GM10266 (cell line): Measurements from ENCODE around the gene SLC4A1AP.
A peak's percentile ranks its signal among the peaks of the same experiment; 100 is the strongest.

Experiments used
- DNase-seq: peaks from one replicate; pipeline ENCODE4 v3.0.0; 2012; ENCODE audit errors: extremely low spot score
- TF ChIP-seq, protein P1 (sequence below): IDR thresholded peaks from 2 replicates; pipeline ENCODE4 v1.5.1; 2012; ENCODE audit warnings: mild to moderate bottlenecking, low read depth; ENCODE audit not compliant: control insufficient read depth, insufficient read depth; ENCODE audit errors: missing control alignments

The SLC4A1AP gene

DNA sequence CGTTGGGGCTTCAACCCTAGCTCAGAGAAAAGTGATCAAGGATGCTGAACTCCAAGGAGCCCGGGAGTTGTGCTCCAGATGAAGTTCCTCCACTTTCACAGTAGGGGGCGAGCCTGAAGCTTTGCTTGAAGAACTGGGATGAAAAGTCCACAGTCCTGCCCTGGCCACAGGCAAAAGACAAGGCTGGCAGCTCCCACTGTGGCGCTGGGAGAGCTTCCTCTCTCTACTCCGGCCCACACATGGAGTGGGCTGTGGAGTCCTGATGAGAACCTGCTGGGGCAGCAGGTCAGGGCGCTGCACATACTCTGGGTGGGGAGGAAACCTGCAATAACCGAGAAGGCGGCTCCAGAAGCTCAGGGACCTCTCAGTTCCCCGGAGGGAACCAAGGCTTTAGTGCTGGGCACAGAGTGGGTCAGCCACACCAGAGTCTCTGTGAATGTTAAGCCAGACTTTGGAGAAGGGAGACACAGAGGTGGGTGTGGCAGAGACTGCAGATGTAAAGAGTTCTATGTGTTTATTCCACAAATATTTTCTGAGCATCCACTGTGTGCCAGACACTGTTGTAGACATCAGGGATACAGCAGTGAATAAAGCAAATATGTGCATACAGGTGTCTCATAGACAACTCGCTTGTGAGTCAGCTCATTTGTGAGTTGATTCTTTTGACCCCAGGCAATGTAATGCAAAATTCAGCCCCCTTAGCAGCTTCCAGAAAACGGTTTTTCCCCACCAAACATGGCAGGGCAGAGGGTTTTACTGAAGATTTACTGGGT, 59.9 kb downstream of the SLC4A1AP start:
- peak; percentile 57 for DNase-seq

DNA sequence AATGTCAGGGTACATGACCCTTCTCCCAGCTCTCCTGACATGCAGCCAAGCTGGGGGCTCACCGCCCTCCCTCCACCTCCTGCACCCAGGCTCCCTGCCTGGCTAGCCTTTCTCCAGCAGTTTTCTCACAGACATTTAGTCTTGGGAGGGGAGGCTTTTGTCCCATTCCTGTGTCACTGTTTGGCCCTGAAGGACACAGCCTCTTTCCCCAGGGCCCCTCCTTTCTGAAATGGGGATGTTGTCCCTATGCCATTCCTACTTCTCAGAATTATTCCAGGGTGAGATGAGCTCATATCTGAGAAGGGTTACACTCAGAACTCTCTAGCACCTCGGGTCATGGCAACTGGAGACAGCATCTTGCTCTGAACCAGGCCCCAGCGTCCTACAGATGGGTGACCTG, 60.5 kb downstream of the SLC4A1AP start:
- DNase-seq = no peak
- TF ChIP-seq, protein P1, sequence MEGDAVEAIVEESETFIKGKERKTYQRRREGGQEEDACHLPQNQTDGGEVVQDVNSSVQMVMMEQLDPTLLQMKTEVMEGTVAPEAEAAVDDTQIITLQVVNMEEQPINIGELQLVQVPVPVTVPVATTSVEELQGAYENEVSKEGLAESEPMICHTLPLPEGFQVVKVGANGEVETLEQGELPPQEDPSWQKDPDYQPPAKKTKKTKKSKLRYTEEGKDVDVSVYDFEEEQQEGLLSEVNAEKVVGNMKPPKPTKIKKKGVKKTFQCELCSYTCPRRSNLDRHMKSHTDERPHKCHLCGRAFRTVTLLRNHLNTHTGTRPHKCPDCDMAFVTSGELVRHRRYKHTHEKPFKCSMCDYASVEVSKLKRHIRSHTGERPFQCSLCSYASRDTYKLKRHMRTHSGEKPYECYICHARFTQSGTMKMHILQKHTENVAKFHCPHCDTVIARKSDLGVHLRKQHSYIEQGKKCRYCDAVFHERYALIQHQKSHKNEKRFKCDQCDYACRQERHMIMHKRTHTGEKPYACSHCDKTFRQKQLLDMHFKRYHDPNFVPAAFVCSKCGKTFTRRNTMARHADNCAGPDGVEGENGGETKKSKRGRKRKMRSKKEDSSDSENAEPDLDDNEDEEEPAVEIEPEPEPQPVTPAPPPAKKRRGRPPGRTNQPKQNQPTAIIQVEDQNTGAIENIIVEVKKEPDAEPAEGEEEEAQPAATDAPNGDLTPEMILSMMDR = no peak

More for the DNA sequence above, 59.9 kb downstream of the SLC4A1AP start:
- TF ChIP-seq, protein P1 = peak; percentile 58

DNA sequence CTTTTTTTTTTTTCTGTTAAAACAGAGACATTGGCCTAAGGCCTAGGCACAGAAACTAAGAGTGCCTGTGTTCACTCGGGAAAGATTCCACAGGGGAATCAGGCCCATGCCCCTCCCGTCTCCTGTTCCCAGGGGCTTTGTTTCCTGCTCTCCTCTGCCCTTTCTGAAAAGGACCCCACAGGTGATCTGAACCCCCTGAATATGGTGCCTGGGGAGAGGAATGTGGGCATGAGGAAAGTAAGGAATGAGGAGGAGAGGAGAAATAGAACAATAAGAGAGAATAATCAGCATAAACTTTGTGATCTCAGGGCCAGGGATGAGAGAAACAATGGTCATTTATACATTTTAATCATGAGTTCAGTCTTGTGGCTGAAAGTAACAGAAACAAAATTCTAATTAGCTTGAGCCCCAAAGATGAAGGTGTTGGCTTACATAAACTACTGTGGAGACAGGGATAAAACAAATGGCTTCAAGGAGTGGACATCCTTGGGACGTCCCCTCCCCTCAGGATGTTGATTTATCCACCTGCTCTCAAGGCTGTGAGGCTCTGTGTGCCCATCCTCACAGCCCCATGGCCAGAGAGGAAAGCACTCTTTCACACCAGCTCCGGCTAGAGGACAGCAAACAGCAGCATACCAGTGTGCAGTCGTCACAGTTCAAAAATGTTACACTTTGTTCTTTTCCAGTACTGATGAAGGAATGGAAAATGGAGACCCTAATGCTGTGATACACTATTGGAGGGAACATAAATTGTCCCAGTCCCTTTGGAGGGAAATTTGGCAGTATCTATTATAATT, 61.4 kb downstream of the SLC4A1AP start:
- no peak for DNase-seq
- TF ChIP-seq, protein P1 = no peak

DNA sequence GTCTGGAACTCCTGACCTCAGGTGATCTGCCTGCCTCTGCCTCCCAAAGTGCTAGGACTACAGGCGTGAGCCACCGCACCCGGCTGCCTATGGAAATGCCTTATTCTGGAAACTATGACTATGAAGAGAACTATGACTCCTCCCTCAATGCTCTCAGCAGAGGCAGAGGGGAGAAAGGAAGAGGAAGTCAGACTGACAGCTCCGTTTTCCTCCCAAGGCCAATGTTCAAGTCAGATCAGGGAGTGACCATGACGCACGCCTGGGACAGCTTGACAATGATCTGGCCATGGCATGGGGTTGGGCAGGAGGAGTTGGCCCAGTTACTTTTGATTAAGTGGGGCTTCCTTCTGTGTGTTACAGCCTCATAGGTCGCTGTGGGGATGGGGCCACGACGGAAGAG, 63.6 kb downstream of the SLC4A1AP start:
- TF ChIP-seq, protein P1 = no peak
- no peak for DNase-seq

DNA sequence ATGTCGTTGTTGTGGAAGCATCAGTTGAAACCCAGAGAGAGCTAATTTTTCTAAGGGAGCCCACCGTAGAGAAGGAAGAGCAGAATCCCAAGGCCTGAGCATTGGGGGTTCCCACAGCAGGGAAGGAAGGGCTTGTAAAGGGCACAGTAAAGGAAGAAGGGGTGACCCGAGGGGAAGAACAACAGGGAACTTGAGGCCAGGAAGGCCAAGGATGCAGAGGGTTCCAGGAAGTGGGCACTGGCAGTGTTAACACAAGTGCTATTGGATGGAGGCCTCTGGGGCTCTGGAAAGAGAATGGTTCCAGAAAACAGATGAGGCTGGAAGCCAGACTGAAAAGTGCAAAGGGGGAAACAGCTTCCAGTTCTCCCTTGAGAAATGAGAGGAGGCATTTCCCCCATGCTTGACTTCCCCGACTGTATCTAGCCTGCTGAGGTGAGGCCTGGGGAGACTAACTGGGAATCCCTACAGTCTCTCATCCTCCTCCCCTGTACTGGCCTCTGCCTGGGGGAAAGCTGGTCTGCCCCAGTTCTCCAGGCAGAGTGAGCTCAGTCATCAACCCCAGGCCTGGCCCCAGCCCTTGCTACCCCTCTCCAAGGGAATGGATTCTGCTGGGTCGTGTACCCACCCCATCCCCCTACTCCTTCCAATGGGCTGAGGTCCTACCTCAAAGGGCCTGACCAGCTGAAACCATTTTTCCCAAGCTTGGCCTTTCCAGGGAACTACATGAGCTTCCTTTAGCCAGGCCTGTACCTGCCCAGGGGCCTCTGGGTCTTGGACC, 64.6 kb downstream of the SLC4A1AP start:
- DNase-seq = no peak
- TF ChIP-seq, protein P1 = no peak

DNA sequence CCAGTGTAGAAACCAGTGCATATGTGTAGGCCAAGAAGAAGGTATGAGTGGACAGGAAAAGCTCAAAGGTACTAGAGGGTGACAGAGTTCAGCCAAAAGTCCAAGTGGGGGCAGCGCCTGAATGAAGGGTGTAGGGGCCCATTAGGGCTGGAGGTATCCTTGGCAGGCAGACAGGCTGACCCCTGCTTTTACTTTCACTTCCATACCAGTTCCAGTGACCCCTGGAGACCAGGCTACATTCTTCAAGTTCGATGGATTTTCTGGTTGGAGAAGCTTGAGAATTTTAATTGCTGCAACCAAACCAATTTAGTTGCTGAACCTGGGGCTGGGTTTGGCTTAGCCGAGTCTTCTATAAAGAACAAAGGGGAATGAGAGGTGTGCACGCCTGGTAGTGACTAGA, 65.5 kb downstream of the SLC4A1AP start:
- TF ChIP-seq, protein P1 = no peak

More for the DNA sequence above, 65.5 kb downstream of the SLC4A1AP start:
- DNase-seq = no peak
